H1 (cell line): ENCODE data around the gene RAB30. TPM values are rescaled to one million over a fixed set of nuclear protein-coding genes. Genes with fewer than 3 reads are reported as not detected.

ENCODE experiments used
- BRCA1 ChIP-seq: IDR thresholded peaks from 2 replicates; pipeline ENCODE4 v1.6.1; 2012; ENCODE audit warnings: low read depth, low read length, improper control_type of control experiment
- GTF2F1 ChIP-seq: IDR thresholded peaks from 2 replicates; pipeline ENCODE4 v1.6.1; 2012; ENCODE audit warnings: low read depth, low read length, improper control_type of control experiment, borderline replicate concordance
- KDM5A ChIP-seq: fragments of 200-600 bp; IDR thresholded peaks from 2 replicates; pipeline ENCODE4 v1.7.1; 2012; ENCODE audit warnings: mild to moderate bottlenecking, low read length, inconsistent platforms, mixed read lengths
- POU5F1 ChIP-seq: IDR thresholded peaks from 2 replicates; pipeline ENCODE4 v1.6.1; 2011; ENCODE audit warnings: low read depth, mild to moderate bottlenecking, low read length, moderate library complexity
- TCF12 ChIP-seq: IDR thresholded peaks from 2 replicates; pipeline ENCODE4 v1.6.1; 2011; ENCODE audit warnings: low read depth, mild to moderate bottlenecking, low read length
- polyA plus RNA-seq, 7 experiments: library from polyadenylated mRNA; depleted of rRNA in 3 of 7; stranded (reverse) in 5 of 7; unstranded in 2 of 7; fragments of >200 nt in 5 of 7; fragments of 200-250 nt in 2 of 7; gene quantifications; 1 replicate in 5 of 7; 2 replicates in 1 of 7; 4 replicates in 1 of 7; pipeline versions ENCODE4 v1.2.1 to v1.2.3, GENCODE V29; 2011 to 2013; ENCODE audit warnings: missing spikeins in 2 of 7, mixed read lengths in 2 of 7
- total RNA-seq: library from RNA; stranded (reverse); fragmentation: NEBNext Ultra II Directional; extraction: Animal tissue kit (Norgen Biotek cat#: 25700); gene quantifications from 2 replicates; pipeline ENCODE4 v1.2.1, GENCODE V29; 2021

Gene RAB30
- total and polyA plus RNA-seq, 2 of the 8 experiments (the other 6 are each of a cell fraction or from before 2014, with no cell fraction given) = 1.6 to 11.7 TPM

DNA sequence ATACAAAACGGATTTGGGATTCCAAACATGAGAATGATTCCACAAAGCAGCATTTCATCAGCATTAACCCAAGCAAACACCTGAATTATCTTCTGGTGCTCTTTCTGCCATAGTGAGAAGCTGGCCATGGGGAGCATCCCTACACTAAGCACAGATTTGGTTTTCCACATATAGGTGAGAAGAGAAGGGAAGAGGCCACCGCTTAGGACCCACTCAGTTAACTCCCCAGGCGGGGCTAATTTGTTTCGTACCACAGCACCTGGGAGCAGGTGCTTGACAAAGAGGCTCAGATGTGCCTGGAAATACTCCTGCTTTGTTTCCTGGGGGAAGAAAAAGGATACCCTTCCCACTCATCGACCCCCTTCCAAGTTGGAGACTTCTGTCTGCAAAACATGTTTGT lies 64.2 kb downstream of the RAB30 start (continued):
- TF ChIP-seq TCF12 = no peak
- no peak for TF ChIP-seq GTF2F1
- TF ChIP-seq BRCA1 = no peak
- no peak for TF ChIP-seq KDM5A
- TF ChIP-seq POU5F1 = no peak
- TF ChIP-seq, all 59 proteins: peak for 0
